Spleen (tissue), 11 donors: Measurements from ENCODE around the gene SLC6A1. TPM values are rescaled to one million over a fixed set of nuclear protein-coding genes. Genes with fewer than 3 reads are reported as not detected.

Source experiments
- DNase-seq: peaks from one replicate; pipeline ENCODE4 v3.0.0-alpha.2; 2020
- H3K27ac ChIP-seq, 8 donors: fragments of 200-600 bp; sonication (generic) in 7 of 8; 1 replicate in 4 of 8; 2 replicates in 4 of 8; pipeline versions ENCODE4 v1.5.0 to v1.8.0; 2016 to 2021; ENCODE audit warnings: inconsistent platforms in 4 of 8, mild to moderate bottlenecking in 4 of 8, moderate library complexity in 1 of 8
- H3K27me3 ChIP-seq, 7 donors: fragments of 200-600 bp; sonication (generic) in 6 of 7; replicated peaks in 1 of 7; 1 replicate in 4 of 7; 2 replicates in 3 of 7; pipeline versions ENCODE4 v1.5.0 to v1.8.0; 2016 to 2021; ENCODE audit warnings: inconsistent platforms in 3 of 7, mild to moderate bottlenecking in 1 of 7
- H3K36me3 ChIP-seq, 6 donors: fragments of 200-600 bp; sonication (generic) in 5 of 6; 1 replicate in 4 of 6; 2 replicates in 2 of 6; pipeline versions ENCODE4 v1.5.0 to v1.8.0; 2016 to 2021; ENCODE audit warnings: inconsistent platforms in 2 of 6
- H3K4me1 ChIP-seq, 6 donors: fragments of 200-600 bp; sonication (generic) in 5 of 6; 1 replicate in 3 of 6; 2 replicates in 3 of 6; pipeline versions ENCODE4 v1.5.0 to v1.8.0; 2016 to 2021; ENCODE audit warnings: inconsistent platforms in 3 of 6
- H3K4me3 ChIP-seq, 8 donors: fragments of 200-600 bp; sonication (generic) in 7 of 8; 1 replicate in 4 of 8; 2 replicates in 4 of 8; pipeline versions ENCODE4 v1.5.0 to v1.8.0; 2016 to 2021; ENCODE audit warnings: inconsistent platforms in 4 of 8, mild to moderate bottlenecking in 4 of 8, moderate library complexity in 2 of 8
- H3K9me3 ChIP-seq, 8 donors: fragments of 200-600 bp; sonication (generic) in 7 of 8; 1 replicate in 4 of 8; 2 replicates in 4 of 8; pipeline versions ENCODE4 v1.5.0 to v1.8.0; 2016 to 2021; ENCODE audit warnings: inconsistent platforms in 4 of 8
- CTCF ChIP-seq, 11 experiments: fragments of 200-600 bp in 7 of 11; fragments of 450-650 bp in 4 of 11; sonication (generic) in 4 of 11; IDR thresholded peaks in 8 of 11; conservative IDR thresholded peaks in 3 of 11; 1 replicate in 7 of 11; 2 replicates in 4 of 11; pipeline versions ENCODE4 v1.4.0 to v1.8.0; 2016 to 2021; ENCODE audit warnings: antibody characterized with exemption in 11 of 11, inconsistent platforms in 4 of 11, mild to moderate bottlenecking in 1 of 11
- POLR2A ChIP-seq, 3 donors: fragments of 450-650 bp; IDR thresholded peaks; one replicate each; pipeline ENCODE4 v1.5.1; 2017; ENCODE audit warnings: antibody characterized with exemption in 3 of 3, mild to moderate bottlenecking in 1 of 3
- POLR2AphosphoS5 ChIP-seq, 3 donors: sonication (generic); formaldehyde crosslinking; IDR thresholded peaks; one replicate each; pipeline ENCODE4 v1.5.1; 2017; ENCODE audit warnings: antibody characterized with exemption in 3 of 3
- WGBS, 5 donors: extraction: QIAGEN DNeasy Blood & Tissue Kit in 3 of 5; methylation state at CpG; one replicate each; pipeline versions ENCODE4 v1.1.5 to v1.1.7; 2013 to 2018; 5-methylcytosine and 5-hydroxymethylcytosine counted together
- intact Hi-C: fragments of 100-400 bp; cut with DNase I; formaldehyde crosslinking; loops from one replicate; pipeline ENCODE4 v1.15.0; 2023; ENCODE audit warnings: low total_unique reads
- polyA plus RNA-seq, 3 donors: library from polyadenylated mRNA; stranded (reverse); fragments of 200-250 nt; gene quantifications; one replicate each; pipeline ENCODE4 v1.2.1, GENCODE V29; 2013
- total RNA-seq, 7 donors: library from RNA; depleted of rRNA in 3 of 7; stranded (reverse); fragments of >200 nt in 3 of 7; fragmentation: NEBNext Ultra II Directional in 4 of 7; extraction: Animal tissue kit (Norgen Biotek cat#: 25700) in 4 of 7; gene quantifications; one replicate each; pipeline versions ENCODE4 v1.1.0 to v1.2.1, GENCODE V29; 2016 to 2021
- donor health status: healthy with polysubstance abuse.
- donor health status: DM: no; HTN: no; CAD: no; lungs with moderate emphysema.
- donor health status: DM: no; HTN: no; CAD: no.
- donor health status: Bipolar disorder and iron deficiency.
- donor health status: healthy.
- donor health status: DM: no; HTN: no; CAD: no.
- donor health status: DM: yes; HTN: yes; CAD: no.

SLC6A1 gene
- total and polyA plus RNA-seq, 10 donors, result 0.11 to 3.0 (median 0.96) TPM

- Histone ChIP-seq H3K4me1 (peaks cover 0 to 5% (median 2%) of the 10 kb centered on the region in 6 donors), H3K36me3 (no peaks in the 10 kb centered on the region), H3K27ac (no peak overlapping the region), H3K9me3 (no peaks in the 10 kb centered on the region), H3K4me3 (no peak overlapping the region), H3K27me3 (peaks cover 0 to 51% (median 0%) of the 10 kb centered on the region in 7 donors)
- intact Hi-C loops, result no loop called here
- DNase-seq, result no peak
- TF ChIP-seq POLR2A (IDR thresholded peaks at IDR 0.05), result no peak
- no peak for TF ChIP-seq POLR2AphosphoS5 (IDR thresholded peaks at IDR 0.05)
- no peak for TF ChIP-seq CTCF (IDR thresholded peaks at IDR 0.05 in 8 of 11, conservative IDR thresholded peaks at IDR 0.05 in 3 of 11)
- 94 to 98% (median 95%) methylated on average over 7 of the region's 7 CpGs for WGBS, 5 donors
These were observed 13.6 kb upstream of the SLC6A1 start for GRCh38 chr3:10978956-10979355.

- H3K4me3 ChIP-seq, result no peak overlapping the region
- DNase-seq, result no peak
- WGBS, 5 donors, result 63 to 78% (median 68%) methylated on average over 6 to 7 of the region's 7 CpGs
- intact Hi-C loops, result no loop called here
- H3K27me3 ChIP-seq, result peaks cover 0 to 50% (median 0%) of the 10 kb centered on the region in 7 donors
- no peaks in the 10 kb centered on the region for H3K9me3 ChIP-seq
- peaks cover 0 to 5% (median 2%) of the 10 kb centered on the region in 6 donors for H3K4me1 ChIP-seq
- TF ChIP-seq POLR2AphosphoS5 (IDR thresholded peaks at IDR 0.05) (no peak), POLR2A (IDR thresholded peaks at IDR 0.05) (no peak), CTCF (IDR thresholded peaks at IDR 0.05 in 8 of 11, conservative IDR thresholded peaks at IDR 0.05 in 3 of 11) (no peak)
- H3K36me3 ChIP-seq, result no peaks in the 10 kb centered on the region
- no peak overlapping the region for H3K27ac ChIP-seq
These were observed 12.2 kb upstream of the SLC6A1 start for GRCh38 chr3:10980312-10980711.

- Histone ChIP-seq H3K4me1 (peaks cover 0 to 5% (median 2%) of the 10 kb centered on the region in 6 donors), H3K9me3 (no peaks in the 10 kb centered on the region), H3K4me3 (no peak overlapping the region), H3K36me3 (no peaks in the 10 kb centered on the region), H3K27me3 (peaks cover 0 to 50% (median 0%) of the 10 kb centered on the region in 7 donors), H3K27ac (no peak overlapping the region)
- no peak for TF ChIP-seq POLR2AphosphoS5 (IDR thresholded peaks at IDR 0.05)
- no peak for TF ChIP-seq CTCF (IDR thresholded peaks at IDR 0.05 in 8 of 11, conservative IDR thresholded peaks at IDR 0.05 in 3 of 11)
- no peak for TF ChIP-seq POLR2A (IDR thresholded peaks at IDR 0.05)
- DNase-seq, result no peak
- intact Hi-C loops, result no loop called here
- WGBS, 5 donors, result 61 to 92% (median 73%) methylated on average over 3 of the region's 3 CpGs
These were observed 11.5 kb upstream of the SLC6A1 start for GRCh38 chr3:10981031-10981430.

GRCh38 chr3:10981961-10982360 lies 10.6 kb upstream of the SLC6A1 start:
- 60 to 75% (median 74%) methylated on average over 5 of the region's 5 CpGs for WGBS, 5 donors
- intact Hi-C loops, result no loop called here

More at GRCh38 chr3:10981961-10982360, 10.6 kb upstream of the SLC6A1 start:
- H3K4me3 ChIP-seq, result no peak overlapping the region
- no peaks in the 10 kb centered on the region for H3K36me3 ChIP-seq
- H3K27ac ChIP-seq, result no peak overlapping the region
- TF ChIP-seq POLR2A (IDR thresholded peaks at IDR 0.05) (no peak), CTCF (IDR thresholded peaks at IDR 0.05 in 8 of 11, conservative IDR thresholded peaks at IDR 0.05 in 3 of 11) (no peak), POLR2AphosphoS5 (IDR thresholded peaks at IDR 0.05) (no peak)
- H3K9me3 ChIP-seq, result no peaks in the 10 kb centered on the region
- no peak for DNase-seq
- peaks cover 0 to 50% (median 0%) of the 10 kb centered on the region in 7 donors for H3K27me3 ChIP-seq
- peaks cover 0 to 5% (median 2%) of the 10 kb centered on the region in 6 donors for H3K4me1 ChIP-seq
